ENCODE results near the gene WWC2. TPM values are rescaled to one million over a fixed set of nuclear protein-coding genes. Genes with fewer than 3 reads are reported as not detected.
A peak's percentile ranks its signal among the peaks of the same experiment; 100 is the strongest.
"Not testable (repeated sequence)": the region's sequence is repeated elsewhere in the genome, so short reads cannot be mapped to it uniquely, and the experiment has no call there.

The WWC2 gene
- total RNA-seq, 2 donors from 2014 or later, result 5.3 to 6.3 TPM

GRCh38 chr4:183098019-183098722, 886 bp upstream of the WWC2 start:
- intact Hi-C loops (cut with DNase I, micrococcal nuclease), result no loop called here
- ATAC-seq, result peak; percentile 56
- DNase-seq, result peak; percentile 28 to 46

- no peak for ATAC-seq
- intact Hi-C loops (cut with DNase I, micrococcal nuclease), result no loop called here
- DNase-seq, result peak; percentile 18 to 33
Measured at GRCh38 chr4:183099537-183100297, 660 bp downstream of the WWC2 start.

- intact Hi-C loops (cut with DNase I, micrococcal nuclease), result no loop called here
- DNase-seq, result no peak
- ATAC-seq, result no peak
Measured at GRCh38 chr4:183100298-183100599, 1.2 kb downstream of the WWC2 start.

- intact Hi-C loops (cut with DNase I, micrococcal nuclease), result no loop called here
- ATAC-seq (peak; percentile 29), DNase-seq (no peak)
Measured at GRCh38 chr4:183100827-183101226, 1.8 kb downstream of the WWC2 start.

- intact Hi-C loops (cut with DNase I, micrococcal nuclease), result no loop called here
- ATAC-seq, result no peak
Measured at GRCh38 chr4:183101956-183102480, 3.0 kb downstream of the WWC2 start.

GRCh38 chr4:183105092-183105491, 6.0 kb downstream of the WWC2 start:
- DNase-seq (no peak), ATAC-seq (no peak)
- intact Hi-C loops (cut with DNase I, micrococcal nuclease), result no loop called here

More at GRCh38 chr4:183101956-183102480, 3.0 kb downstream of the WWC2 start:
- no peak for DNase-seq

- intact Hi-C loops (cut with DNase I, micrococcal nuclease), result no loop called here
- ATAC-seq, result no peak
- no peak for DNase-seq
Measured at GRCh38 chr4:183106839-183107238, 7.8 kb downstream of the WWC2 start.

- ATAC-seq, result no peak
- DNase-seq, result no peak
- intact Hi-C loops (cut with DNase I, micrococcal nuclease), result no loop called here
Measured at GRCh38 chr4:183107891-183108459, 8.9 kb downstream of the WWC2 start.

GRCh38 chr4:183110244-183110643, 11.2 kb downstream of the WWC2 start:
- no peak for DNase-seq
- ATAC-seq, result no peak
- intact Hi-C loops (cut with DNase I, micrococcal nuclease), result no loop called here

GRCh38 chr4:183111452-183111885, 12.4 kb downstream of the WWC2 start:
- DNase-seq (no peak), ATAC-seq (peak; percentile 81)
- intact Hi-C loops (cut with DNase I, micrococcal nuclease), result no loop called here

- DNase-seq (no peak), ATAC-seq (no peak)
- intact Hi-C loops (cut with DNase I, micrococcal nuclease), result no loop called here
Measured at GRCh38 chr4:183118141-183118540, 19.1 kb downstream of the WWC2 start.

GRCh38 chr4:183118585-183118984, 19.5 kb downstream of the WWC2 start:
- intact Hi-C loops (cut with DNase I, micrococcal nuclease), result no loop called here
- ATAC-seq, result no peak
- no peak for DNase-seq

GRCh38 chr4:183121660-183122059, 22.6 kb downstream of the WWC2 start:
- DNase-seq; ATAC-seq; intact Hi-C loops (cut with DNase I, micrococcal nuclease): not testable (repeated sequence)

GRCh38 chr4:183124228-183124627, 25.2 kb downstream of the WWC2 start:
- ATAC-seq, result no peak
- no peak for DNase-seq
- intact Hi-C loops (cut with DNase I, micrococcal nuclease), result no loop called here

GRCh38 chr4:183124865-183125264, 25.8 kb downstream of the WWC2 start:
- no peak for ATAC-seq
- intact Hi-C loops (cut with DNase I, micrococcal nuclease), result no loop called here
- DNase-seq, result no peak

GRCh38 chr4:183129125-183129524, 30.1 kb downstream of the WWC2 start:
- ATAC-seq (no peak), DNase-seq (no peak)
- intact Hi-C loops (cut with DNase I, micrococcal nuclease), result no loop called here

- no peak for DNase-seq
- no peak for ATAC-seq
- intact Hi-C loops (cut with DNase I, micrococcal nuclease), result no loop called here
Measured at GRCh38 chr4:183129675-183130074, 30.6 kb downstream of the WWC2 start.

GRCh38 chr4:183130328-183131155, 31.5 kb downstream of the WWC2 start:
- ATAC-seq, result no peak

GRCh38 chr4:183132081-183132480, 33.0 kb downstream of the WWC2 start:
- intact Hi-C loops (cut with DNase I, micrococcal nuclease), result no loop called here
- DNase-seq (no peak), ATAC-seq (no peak)

More at GRCh38 chr4:183130328-183131155, 31.5 kb downstream of the WWC2 start:
- DNase-seq, result no peak
- intact Hi-C loops (cut with DNase I, micrococcal nuclease), result no loop called here
